ENCODE results near the gene ELSPBP1. TPM values are rescaled to one million over a fixed set of nuclear protein-coding genes. Genes with fewer than 3 reads are reported as not detected.
"Not testable (repeated sequence)": the region's sequence is repeated elsewhere in the genome, so short reads cannot be mapped to it uniquely, and the experiment has no call there.

ELSPBP1 gene
- total RNA-seq (not detected in 2 replicates), polyA plus RNA-seq (not detected in 2 replicates), polyA minus RNA-seq (not detected in 2 replicates)
- not detected for total RNA-seq (2013)

GRCh38 chr19:47994209-47994802 is at the start of gene ELSPBP1:
ELSPBP1 (plus strand) TSS chr19:47994632; CDS start chr19:48008668, 14,036 bp downstream.
- POLR2A ChIA-PET = no interaction called here
- intact Hi-C loops (cut with micrococcal nuclease) = no loop called here
- Histone ChIP-seq H3K36me3 (replicated peaks in 1 of 2; ENCODE audit: control extremely low read depth in 1 of 2, control insufficient read depth in 1 of 2, extremely low read depth in 1 of 2, insufficient read depth in 2 of 2, low read length in 1 of 2) (no peaks in the 10 kb centered on the region), H4K20me1 (ENCODE audit: control insufficient read depth, insufficient read depth, low read length, poor library complexity, severe bottlenecking) (no peaks in the 10 kb centered on the region), H3K9me3 (ENCODE audit: control extremely low read depth in 1 of 3, control insufficient read depth in 2 of 3, insufficient read depth in 1 of 3, low read length in 2 of 3) (no peaks in the 10 kb centered on the region), H3K4me1 (ENCODE audit: control insufficient read depth in 2 of 2, insufficient read depth in 2 of 2, low read length in 2 of 2) (no peaks in the 10 kb centered on the region), H3K27ac (ENCODE audit: low read length in 2 of 2) (no peak within 1 kb of the TSS), H3K27me3 (replicated peaks in 1 of 4; ENCODE audit: control extremely low read depth in 1 of 4, control insufficient read depth in 3 of 4, insufficient read depth in 4 of 4, low read length in 3 of 4) (peaks cover 0 to 7% (median 0%) of the 10 kb centered on the region in 4 experiments), H3K4me3 (ENCODE audit: control extremely low read depth in 1 of 5, extremely low read depth in 1 of 5, insufficient read depth in 1 of 5, low read depth in 2 of 5, low read length in 4 of 5) (no peak within 1 kb of the TSS), H3K79me2 (ENCODE audit: control insufficient read depth, insufficient read depth, low read length) (no peaks in the 10 kb centered on the region), H3K4me2 (replicated peaks; ENCODE audit: low read depth, low read length, poor library complexity, severe bottlenecking) (no peak within 1 kb of the TSS), H2AFZ (ENCODE audit: insufficient read depth, low read depth, low read length, poor library complexity, severe bottlenecking) (no peak within 1 kb of the TSS), H3K9ac (ENCODE audit: low read length) (no peak within 1 kb of the TSS)
- Mint-ChIP-seq H3K4me3 (no peak within 1 kb of the TSS), H3K4me1 (no peaks in the 10 kb centered on the region), H3K27me3 (peaks cover 23% of the 10 kb centered on the region), H3K9me3 (ENCODE audit: insufficient read depth) (no peaks in the 10 kb centered on the region), H3K27ac (no peak within 1 kb of the TSS)
- CTCF ChIA-PET = interaction anchor here (1.1 kb wide), 1 partner anchor 11 kb away, joined by 3 read pairs; no protein-coding TSS in a partner anchor
- TF ChIP-seq EZH2 (IDR thresholded peaks at IDR 0.05; ENCODE audit: borderline replicate concordance, insufficient read depth, low read depth, low read length, poor library complexity, severe bottlenecking) = no peak
- TF ChIP-seq CTCF (IDR thresholded peaks at IDR 0.05) = no peak
- WGBS (ENCODE audit: insufficient coverage) = 100% methylated on average over 2 of the region's 5 CpGs
- DNase-seq = no peak
- ATAC-seq (ENCODE audit: low read depth) = no peak

- H3K4me1 ChIP-seq (ENCODE audit: control insufficient read depth in 2 of 2, insufficient read depth in 2 of 2, low read length in 2 of 2); H3K9me3 Mint-ChIP-seq (ENCODE audit: insufficient read depth); H3K36me3 ChIP-seq (replicated peaks in 1 of 2; ENCODE audit: control extremely low read depth in 1 of 2, control insufficient read depth in 1 of 2, extremely low read depth in 1 of 2, insufficient read depth in 2 of 2, low read length in 1 of 2); H2AFZ ChIP-seq (ENCODE audit: insufficient read depth, low read depth, low read length, poor library complexity, severe bottlenecking); H3K4me1 Mint-ChIP-seq; H3K9me3 ChIP-seq (ENCODE audit: control extremely low read depth in 1 of 3, control insufficient read depth in 2 of 3, insufficient read depth in 1 of 3, low read length in 2 of 3); ATAC-seq (ENCODE audit: low read depth); H4K20me1 ChIP-seq (ENCODE audit: control insufficient read depth, insufficient read depth, low read length, poor library complexity, severe bottlenecking); H3K9ac ChIP-seq (ENCODE audit: low read length); H3K27me3 ChIP-seq (replicated peaks in 1 of 4; ENCODE audit: control extremely low read depth in 1 of 4, control insufficient read depth in 3 of 4, insufficient read depth in 4 of 4, low read length in 3 of 4); H3K27me3 Mint-ChIP-seq; H3K4me3 Mint-ChIP-seq; CTCF ChIA-PET; DNase-seq; POLR2A ChIA-PET; H3K27ac ChIP-seq (ENCODE audit: low read length in 2 of 2); H3K27ac Mint-ChIP-seq; H3K4me3 ChIP-seq (ENCODE audit: control extremely low read depth in 1 of 5, extremely low read depth in 1 of 5, insufficient read depth in 1 of 5, low read depth in 2 of 5, low read length in 4 of 5); intact Hi-C loops (cut with micrococcal nuclease); H3K79me2 ChIP-seq (ENCODE audit: control insufficient read depth, insufficient read depth, low read length); H3K4me2 ChIP-seq (replicated peaks; ENCODE audit: low read depth, low read length, poor library complexity, severe bottlenecking): not testable (repeated sequence)
- peak; percentile 14 for TF ChIP-seq CTCF (IDR thresholded peaks at IDR 0.05)
- WGBS (ENCODE audit: insufficient coverage) = 94% methylated on average over 15 of the region's 24 CpGs
Measured at GRCh38 chr19:47949852-47950521, 44.4 kb upstream of the ELSPBP1 start.

- H3K27me3 ChIP-seq (replicated peaks in 1 of 4; ENCODE audit: control extremely low read depth in 1 of 4, control insufficient read depth in 3 of 4, insufficient read depth in 4 of 4, low read length in 3 of 4); H3K9me3 Mint-ChIP-seq (ENCODE audit: insufficient read depth); H3K4me3 Mint-ChIP-seq; H3K9me3 ChIP-seq (ENCODE audit: control extremely low read depth in 1 of 3, control insufficient read depth in 2 of 3, insufficient read depth in 1 of 3, low read length in 2 of 3); H3K27ac Mint-ChIP-seq; H3K4me1 ChIP-seq (ENCODE audit: control insufficient read depth in 2 of 2, insufficient read depth in 2 of 2, low read length in 2 of 2); POLR2A ChIA-PET; ATAC-seq (ENCODE audit: low read depth); H3K27me3 Mint-ChIP-seq; H4K20me1 ChIP-seq (ENCODE audit: control insufficient read depth, insufficient read depth, low read length, poor library complexity, severe bottlenecking); H3K4me2 ChIP-seq (replicated peaks; ENCODE audit: low read depth, low read length, poor library complexity, severe bottlenecking); H3K9ac ChIP-seq (ENCODE audit: low read length); intact Hi-C loops (cut with micrococcal nuclease); CTCF ChIA-PET; H3K36me3 ChIP-seq (replicated peaks in 1 of 2; ENCODE audit: control extremely low read depth in 1 of 2, control insufficient read depth in 1 of 2, extremely low read depth in 1 of 2, insufficient read depth in 2 of 2, low read length in 1 of 2); H3K4me3 ChIP-seq (ENCODE audit: control extremely low read depth in 1 of 5, extremely low read depth in 1 of 5, insufficient read depth in 1 of 5, low read depth in 2 of 5, low read length in 4 of 5); DNase-seq; H3K4me1 Mint-ChIP-seq; H3K27ac ChIP-seq (ENCODE audit: low read length in 2 of 2); H3K79me2 ChIP-seq (ENCODE audit: control insufficient read depth, insufficient read depth, low read length); H2AFZ ChIP-seq (ENCODE audit: insufficient read depth, low read depth, low read length, poor library complexity, severe bottlenecking): not testable (repeated sequence)
- WGBS (ENCODE audit: insufficient coverage) = no CpG with 5 or more reads among the region's 21 CpGs
Measured at GRCh38 chr19:47952132-47952531, 42.3 kb upstream of the ELSPBP1 start.

All from B cell (primary cell).